Endothelial cell of umbilical vein (primary cell): Measurements from ENCODE around the gene CYB5R4. TPM values are rescaled to one million over a fixed set of nuclear protein-coding genes. Genes with fewer than 3 reads are reported as not detected.
A peak's percentile ranks its signal among the peaks of the same experiment; 100 is the strongest.

ENCODE experiments used
- BruUV-seq: library from RNA; stranded (reverse); fragments of 400-500 nt; replicated peaks from 2 replicates; lab custom pipeline; 2021; lab: Mats Ljungman, UMichigan
- CTCF ChIA-PET: fragments of 300-600, 350-600 bp; sonication (Branson Sonifier 250); formaldehyde crosslinking; loops from one replicate; lab custom pipeline; 2021; ENCODE audit warnings: antibody characterized with exemption, inconsistent platforms; lab: Charles Lee
- POLR2A ChIA-PET: fragments of 300-600, 350-600 bp; sonication (Branson Sonifier 250); formaldehyde crosslinking; loops from one replicate; lab custom pipeline; 2021; ENCODE audit warnings: antibody characterized with exemption, inconsistent platforms; lab: Charles Lee
- DNase-seq: peaks from one replicate; pipeline ENCODE4 v3.0.0-alpha.2; 2011; ENCODE audit warnings: low read depth, low spot score
- FAIRE-seq: peaks from 2 replicates; lab custom pipeline; 2011; peaks lifted over from hg19 to GRCh38; lab: Jason Lieb, UNC
- H2AFZ ChIP-seq: 2 replicates; pipeline ENCODE4 v1.6.0; 2012; ENCODE audit warnings: low read depth, low read length, control low read depth, inconsistent platforms
- H3K27ac ChIP-seq: 2 replicates; pipeline ENCODE4 v1.5.1; 2011; ENCODE audit warnings: low read depth, mild to moderate bottlenecking, control low read depth, low read length, moderate library complexity; ENCODE audit not compliant: insufficient read depth
- H3K27me3 ChIP-seq, 2 experiments: 2 replicates each; pipeline versions ENCODE4 v1.6.0 to v1.6.1; 2011; ENCODE audit warnings: low read length in 2 of 2, mixed read lengths in 1 of 2; ENCODE audit not compliant: control insufficient read depth in 2 of 2, insufficient read depth in 2 of 2
- H3K36me3 ChIP-seq, 2 experiments: 2 replicates in 1 of 2; 3 replicates in 1 of 2; pipeline ENCODE4 v1.5.1; 2011; ENCODE audit warnings: low read length in 2 of 2, mild to moderate bottlenecking in 1 of 2, moderate library complexity in 1 of 2; ENCODE audit not compliant: control insufficient read depth in 2 of 2, insufficient read depth in 2 of 2; ENCODE audit errors: extremely low read depth in 1 of 2
- H3K4me1 ChIP-seq: 3 replicates; pipeline ENCODE4 v1.5.1; 2011; ENCODE audit warnings: mild to moderate bottlenecking, low read length; ENCODE audit not compliant: control insufficient read depth, insufficient read depth; ENCODE audit errors: extremely low read depth
- H3K4me2 ChIP-seq: 2 replicates; pipeline ENCODE4 v1.6.1; 2011; ENCODE audit warnings: low read length, control low read depth, mixed read lengths; ENCODE audit not compliant: insufficient read depth
- H3K4me3 ChIP-seq, 3 experiments: fragments of 200-600 bp in 1 of 3; sonication (generic), shearing (Covaris generic) in 1 of 3; replicated peaks in 1 of 3; 2 replicates each; pipeline ENCODE4 v1.5.1; 2011 to 2016; ENCODE audit warnings: control low read depth in 3 of 3, low read length in 3 of 3, mild to moderate bottlenecking in 2 of 3, inconsistent platforms in 1 of 3, low read depth in 1 of 3, moderate library complexity in 1 of 3; ENCODE audit not compliant: insufficient read depth in 1 of 3
- H3K79me2 ChIP-seq: 2 replicates; pipeline ENCODE4 v1.6.0; 2012; ENCODE audit warnings: low read length, inconsistent platforms; ENCODE audit not compliant: control insufficient read depth, insufficient read depth
- H3K9ac ChIP-seq: replicated peaks from 2 replicates; pipeline ENCODE3; 2011; ENCODE audit warnings: low read length, control low read depth; ENCODE audit not compliant: insufficient read depth; ENCODE audit errors: extremely low read depth
- H3K9me1 ChIP-seq: replicated peaks from 3 replicates; pipeline ENCODE4 v1.6.0; 2011; ENCODE audit warnings: mild to moderate bottlenecking, low read length; ENCODE audit not compliant: control insufficient read depth, insufficient read depth; ENCODE audit errors: extremely low read depth
- H3K9me3 ChIP-seq: replicated peaks from 2 replicates; pipeline ENCODE4 v1.5.1; 2012; ENCODE audit warnings: low read length, inconsistent platforms; ENCODE audit not compliant: control insufficient read depth, insufficient read depth
- H4K20me1 ChIP-seq: replicated peaks from 2 replicates; pipeline ENCODE3; 2011; ENCODE audit warnings: mild to moderate bottlenecking, low read length; ENCODE audit not compliant: control insufficient read depth, insufficient read depth; ENCODE audit errors: extremely low read depth
- CTCF ChIP-seq, 2 donors: IDR thresholded peaks; 1 replicate in 1 of 2; 2 replicates in 1 of 2; pipeline ENCODE4 v1.5.1; 2011; ENCODE audit warnings: low read length in 2 of 2, mild to moderate bottlenecking in 2 of 2, moderate library complexity in 2 of 2, control low read depth in 1 of 2, inconsistent platforms in 1 of 2, low read depth in 1 of 2; ENCODE audit not compliant: insufficient read depth in 1 of 2; ENCODE audit errors: extremely low read depth in 1 of 2
- EZH2 ChIP-seq: IDR thresholded peaks from 2 replicates; pipeline ENCODE4 v1.6.1; 2012; ENCODE audit warnings: borderline replicate concordance, low read depth, mild to moderate bottlenecking, moderate library complexity, low read length, inconsistent platforms; ENCODE audit not compliant: severe bottlenecking
- FOS ChIP-seq: IDR thresholded peaks from 2 replicates; pipeline ENCODE4 v1.6.1; 2011; ENCODE audit warnings: mild to moderate bottlenecking, low read length, moderate library complexity, borderline replicate concordance; ENCODE audit not compliant: insufficient read depth
- GATA2 ChIP-seq: IDR thresholded peaks from 2 replicates; pipeline ENCODE4 v1.7.0; 2011; ENCODE audit warnings: low read depth, mild to moderate bottlenecking, moderate library complexity, mixed read lengths, low read length; ENCODE audit not compliant: insufficient read length, insufficient read depth
- JUN ChIP-seq: IDR thresholded peaks from 2 replicates; pipeline ENCODE4 v1.6.1; 2011; ENCODE audit warnings: borderline replicate concordance, low read depth; ENCODE audit not compliant: insufficient read length, insufficient read depth
- MAX ChIP-seq: IDR thresholded peaks from 2 replicates; pipeline ENCODE4 v1.6.1; 2011; ENCODE audit not compliant: insufficient read depth, insufficient read length
- MYC ChIP-seq: IDR thresholded peaks from one replicate; pipeline ENCODE4 v1.6.1; 2011; ENCODE audit warnings: mild to moderate bottlenecking, low read depth, low read length
- POLR2A ChIP-seq: IDR thresholded peaks from 2 replicates; pipeline ENCODE4 v1.6.1; 2012; ENCODE audit warnings: low read depth, mild to moderate bottlenecking, control low read depth, low read length
- POLR2AphosphoS5 ChIP-seq: IDR thresholded peaks from 2 replicates; pipeline ENCODE4 v1.6.1; 2012; ENCODE audit warnings: low read depth, mild to moderate bottlenecking, control low read depth, low read length, moderate library complexity; ENCODE audit not compliant: insufficient read depth
- dilution Hi-C: fragments of 300-500 bp; cut with MboI; formaldehyde crosslinking; loops from one replicate; pipeline ENCODE4 v1.15.0; 2019; ENCODE audit warnings: low sequenced_read_pairs; ENCODE audit not compliant: extremely low pct_ligation_motif_present
- intact Hi-C: fragments of 100-400 bp; cut with micrococcal nuclease; formaldehyde crosslinking; loops from one replicate; pipeline ENCODE4 v1.10.0; 2022
- polyA plus RNA-seq, 4 experiments: library from polyadenylated mRNA; depleted of rRNA in 3 of 4; stranded (reverse) in 3 of 4; unstranded in 1 of 4; fragments of >200 nt; gene quantifications; 2 replicates each; pipeline versions ENCODE4 v1.2.1 to v1.2.3, GENCODE V29; 2011 to 2012; ENCODE audit warnings: missing spikeins in 1 of 4
- total RNA-seq: library from RNA; stranded (reverse); gene quantifications from 2 replicates; pipeline ENCODE4 v1.2.3, GENCODE V29; 2021

The CYB5R4 gene
- total and polyA plus RNA-seq, 2 donors (not counting 3 experiments of a cell fraction or from before 2014, with no cell fraction given), result 3.1 to 13.4 TPM

GRCh38 chr6:83908813-83909212 is 49.3 kb downstream of the CYB5R4 start:
- no peak overlapping the region for H3K9ac ChIP-seq
- no peak overlapping the region for H3K4me3 ChIP-seq
- no peaks in the 10 kb centered on the region for H4K20me1 ChIP-seq
- CTCF ChIA-PET, result no interaction called here
- H2AFZ ChIP-seq, result no peak overlapping the region
- dilution Hi-C loops (no loop called here), intact Hi-C loops (no loop called here)
- H3K9me3 ChIP-seq, result no peaks in the 10 kb centered on the region
- H3K79me2 ChIP-seq, result peaks cover 3% of the 10 kb centered on the region
- no peak overlapping the region for H3K27ac ChIP-seq
- POLR2A ChIA-PET, result no interaction called here
- no peak for FAIRE-seq
- no peak overlapping the region for H3K4me2 ChIP-seq
- H3K4me1 ChIP-seq, result no peaks in the 10 kb centered on the region
- no TSS peak for BruUV-seq
- TF ChIP-seq FOS, result no peak
- peak; percentile 19 for DNase-seq
- no peaks in the 10 kb centered on the region for H3K9me1 ChIP-seq
- no peaks in the 10 kb centered on the region for H3K27me3 ChIP-seq
- no peaks in the 10 kb centered on the region for H3K36me3 ChIP-seq

DNA sequence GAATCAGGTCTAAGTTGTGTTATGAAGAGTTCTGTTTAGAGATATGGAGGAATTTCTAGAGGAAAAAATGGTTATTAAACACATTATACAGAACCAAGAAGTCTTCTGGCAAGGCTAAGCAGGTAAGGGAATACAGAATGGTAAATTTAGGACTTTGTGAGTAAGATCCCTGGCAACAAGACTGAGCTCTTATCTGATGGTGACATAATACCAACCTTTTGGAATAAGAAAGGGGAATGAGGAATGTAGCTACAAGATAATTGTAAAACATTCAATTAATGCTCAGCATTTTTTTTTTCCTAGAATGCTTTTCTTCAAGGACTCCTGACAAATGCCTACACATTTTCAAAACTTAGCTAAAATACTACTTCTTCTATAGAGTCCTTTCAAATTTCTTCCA is 51.8 kb downstream of the CYB5R4 start:
- no peak for FAIRE-seq
- POLR2A ChIA-PET, result no interaction called here

More for the DNA sequence above, 51.8 kb downstream of the CYB5R4 start:
- H3K27me3 ChIP-seq, result no peaks in the 10 kb centered on the region
- no peaks in the 10 kb centered on the region for H3K79me2 ChIP-seq
- H4K20me1 ChIP-seq, result no peaks in the 10 kb centered on the region
- TF ChIP-seq MYC (no peak), FOS (no peak), JUN (no peak), MAX (no peak), GATA2 (no peak), CTCF (IDR thresholded peaks at IDR 0.05; ENCODE audit: extremely low read depth in 1 of 2, insufficient read depth in 1 of 2, low read depth in 1 of 2, low read length in 2 of 2) (no peak), EZH2 (no peak), POLR2AphosphoS5 (no peak), POLR2A (no peak)
- BruUV-seq, result no TSS peak
- intact Hi-C loops (no loop called here), dilution Hi-C loops (no loop called here)
- H3K9me1 ChIP-seq, result no peaks in the 10 kb centered on the region
- no peak overlapping the region for H2AFZ ChIP-seq
- H3K4me2 ChIP-seq, result no peak overlapping the region
- H3K27ac ChIP-seq, result no peak overlapping the region
- H3K4me3 ChIP-seq, result no peak overlapping the region
- no peaks in the 10 kb centered on the region for H3K36me3 ChIP-seq
- no peaks in the 10 kb centered on the region for H3K9me3 ChIP-seq
- CTCF ChIA-PET, result interaction anchor here (1.1 kb wide), 1 partner anchor 9 kb away, joined by 3 read pairs; no protein-coding TSS in a partner anchor
- DNase-seq, result no peak
- no peak overlapping the region for H3K9ac ChIP-seq
- no peaks in the 10 kb centered on the region for H3K4me1 ChIP-seq
